ENCODE measurements around the gene ZG16B. TPM values are rescaled to one million over a fixed set of nuclear protein-coding genes. Genes with fewer than 3 reads are reported as not detected.

ZG16B gene
- total and polyA plus RNA-seq, 8 donors, result 13.0 to 39.0 (median 22.3) TPM; not detected in 3

GRCh38 chr16:2871926-2872325 is 41.8 kb downstream of the ZG16B start:
- no peaks in the 10 kb centered on the region for H3K36me3 ChIP-seq
- WGBS, 5 donors, result 75 to 94% (median 83%) methylated on average over 1 to 6 of the region's 6 CpGs
- no peak for TF ChIP-seq POLR2AphosphoS5 (IDR thresholded peaks at IDR 0.05)
- no peak for TF ChIP-seq POLR2A (IDR thresholded peaks at IDR 0.05)
- TF ChIP-seq EP300 (IDR thresholded peaks at IDR 0.05), result no peak
- TF ChIP-seq CTCF (IDR thresholded peaks at IDR 0.05), result no peak

GRCh38 chr16:2874032-2874911 is 44.2 kb downstream of the ZG16B start:
- H3K27me3 ChIP-seq, result peaks cover 0 to 4% (median 0%) of the 10 kb centered on the region in 3 donors
- TF ChIP-seq EP300 (IDR thresholded peaks at IDR 0.05) (no peak), CTCF (IDR thresholded peaks at IDR 0.05) (no peak), POLR2AphosphoS5 (IDR thresholded peaks at IDR 0.05) (no peak)
- peaks cover 4 to 14% (median 12%) of the 10 kb centered on the region in 4 donors for H3K4me1 ChIP-seq
- H3K36me3 ChIP-seq, result no peaks in the 10 kb centered on the region
- 27 to 43% (median 36%) methylated on average over 21 of the region's 21 CpGs for WGBS, 5 donors
- H3K9me3 ChIP-seq, result no peaks in the 10 kb centered on the region
- DNase-seq, result no peak
- H3K27ac ChIP-seq, result peak overlapping the region in 1 of 5 donors; percentile 27
- intact Hi-C loops (cut with DNase I; ENCODE audit: low total_unique reads), result loop anchor here (5.0 kb wide), 1 partner anchor 48 kb away; no protein-coding TSS in a partner anchor
- H3K4me3 ChIP-seq, result no peak overlapping the region

More at GRCh38 chr16:2871926-2872325, 41.8 kb downstream of the ZG16B start:
- Histone ChIP-seq H3K9me3 (no peaks in the 10 kb centered on the region), H3K27me3 (peaks cover 0 to 4% (median 0%) of the 10 kb centered on the region in 3 donors), H3K27ac (no peak overlapping the region), H3K4me1 (peaks cover 10 to 26% (median 20%) of the 10 kb centered on the region in 4 donors), H3K4me3 (no peak overlapping the region)
- DNase-seq, result no peak
- intact Hi-C loops (cut with DNase I; ENCODE audit: low total_unique reads), result loop anchor here (5.0 kb wide), 1 partner anchor 50 kb away; no protein-coding TSS in a partner anchor

DNA sequence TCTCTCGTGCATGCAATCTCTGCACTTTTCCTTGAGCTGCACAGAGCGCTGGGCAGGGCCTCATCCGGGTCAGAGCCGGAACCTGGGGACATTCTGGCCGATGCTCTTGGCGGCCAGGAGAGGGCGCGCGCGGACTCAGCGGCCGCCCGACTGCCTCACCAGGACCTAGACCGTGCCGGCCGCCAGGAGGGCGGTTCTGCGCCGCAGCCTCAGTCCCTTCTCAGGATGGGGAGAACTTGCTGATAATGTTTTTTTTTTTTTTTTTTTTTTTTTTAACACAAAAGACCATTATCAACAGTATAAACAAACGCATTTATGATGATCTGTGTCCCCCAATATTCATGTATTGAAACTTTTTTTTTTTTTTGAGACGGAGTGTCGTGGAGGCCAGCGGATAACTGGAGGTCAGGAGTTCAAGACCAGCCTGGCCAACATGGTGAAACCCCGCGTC is 44.8 kb downstream of the ZG16B start:
- Histone ChIP-seq H3K4me1 (peaks cover 4 to 14% (median 12%) of the 10 kb centered on the region in 4 donors), H3K36me3 (no peaks in the 10 kb centered on the region), H3K27me3 (peaks cover 0 to 4% (median 0%) of the 10 kb centered on the region in 3 donors), H3K9me3 (no peaks in the 10 kb centered on the region), H3K4me3 (no peak overlapping the region), H3K27ac (no peak overlapping the region)
- TF ChIP-seq EP300 (IDR thresholded peaks at IDR 0.05) (no peak), CTCF (IDR thresholded peaks at IDR 0.05) (peak in 6 of 7 experiments; percentile 61 to 97 (median 92)), POLR2AphosphoS5 (IDR thresholded peaks at IDR 0.05) (peak in 1 of 3 donors; percentile 84)
- intact Hi-C loops (cut with DNase I; ENCODE audit: low total_unique reads), result loop anchor here (5.0 kb wide), 1 partner anchor 47 kb away; no protein-coding TSS in a partner anchor
- 10 to 13% (median 11%) methylated on average over 25 of the region's 25 CpGs for WGBS, 5 donors
- peak; percentile 83 to 94 for DNase-seq

DNA sequence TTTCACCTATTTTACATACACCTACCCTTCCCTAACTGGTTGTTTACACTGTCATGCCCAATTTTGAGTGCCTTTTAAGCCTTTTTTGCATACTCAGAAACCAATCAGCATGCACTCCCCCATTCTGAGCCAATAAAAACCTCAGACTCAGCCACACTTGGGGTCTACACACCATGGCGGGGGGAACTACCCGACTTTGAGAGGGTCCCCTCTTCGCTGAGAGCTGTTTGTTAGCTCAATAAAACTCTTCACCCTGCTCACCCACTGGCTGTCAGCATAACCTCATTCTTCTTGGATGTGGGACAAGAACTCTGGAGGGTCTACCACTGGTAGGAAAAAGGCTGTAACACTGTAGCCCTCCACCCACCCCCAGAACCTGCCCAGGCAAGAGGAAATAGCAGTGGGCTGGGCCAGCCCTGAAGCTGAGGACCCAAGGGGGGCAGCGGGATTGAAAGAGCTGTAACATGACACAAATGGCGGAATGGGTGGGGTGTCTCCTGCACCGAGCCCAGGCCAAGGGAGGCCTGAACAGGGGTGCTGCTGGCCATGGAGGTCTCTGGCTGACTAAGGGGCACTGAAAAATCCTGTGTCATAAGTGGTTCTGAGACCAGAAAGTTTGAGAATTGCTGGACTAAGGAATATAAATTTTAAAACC is 49.9 kb downstream of the ZG16B start:
- WGBS, 5 donors, result 88 to 91% (median 90%) methylated on average over 6 of the region's 6 CpGs
- peaks cover 10 to 25% (median 22%) of the 10 kb centered on the region in 4 donors for H3K4me1 ChIP-seq
- TF ChIP-seq CTCF (IDR thresholded peaks at IDR 0.05) (no peak), POLR2A (IDR thresholded peaks at IDR 0.05) (no peak), EP300 (IDR thresholded peaks at IDR 0.05) (no peak), POLR2AphosphoS5 (IDR thresholded peaks at IDR 0.05) (no peak)
- peaks cover 0 to 4% (median 0%) of the 10 kb centered on the region in 3 donors for H3K27me3 ChIP-seq
- H3K36me3 ChIP-seq, result no peaks in the 10 kb centered on the region
- DNase-seq, result no peak
- intact Hi-C loops (cut with DNase I; ENCODE audit: low total_unique reads), result no loop called here
- H3K4me3 ChIP-seq, result no peak overlapping the region
- H3K27ac ChIP-seq, result no peak overlapping the region
- H3K9me3 ChIP-seq, result no peaks in the 10 kb centered on the region
